ENCODE data around the gene EPB41L1. TPM values are rescaled to one million over a fixed set of nuclear protein-coding genes. Genes with fewer than 3 reads are reported as not detected.
A peak's percentile ranks its signal among the peaks of the same experiment; 100 is the strongest.

The EPB41L1 gene
- total RNA-seq, 2 experiments from 2014 or later = 1.0 to 2.2 TPM

DNA sequence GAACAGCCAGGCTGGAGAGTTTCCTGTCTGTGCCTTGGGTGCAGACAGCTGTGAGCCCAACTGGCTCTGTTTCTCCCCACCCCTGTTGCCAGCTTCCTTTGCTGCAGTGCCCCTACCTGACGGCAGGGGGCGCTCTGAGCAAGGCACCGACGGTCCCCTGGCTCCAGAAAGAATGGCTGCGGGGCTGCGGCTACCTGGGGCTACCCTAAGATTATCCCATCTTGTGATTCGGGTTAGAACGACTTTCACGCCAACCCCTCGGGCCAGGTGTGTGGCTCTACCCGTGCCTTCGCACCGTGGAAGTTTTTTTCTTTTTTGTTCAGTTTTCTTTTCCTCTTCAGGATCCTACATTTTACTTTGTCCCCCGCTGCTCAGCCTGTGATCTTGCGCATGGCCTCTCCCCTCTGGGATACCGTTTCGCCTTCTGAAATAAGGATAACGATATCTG, 48.4 kb downstream of the EPB41L1 start:
- intact Hi-C loops (cut with micrococcal nuclease) = loop anchor here (5.0 kb wide), 1 partner anchor 234 kb away; no protein-coding TSS in a partner anchor
- no peaks in the 10 kb centered on the region for H3K36me3 Mint-ChIP-seq (ENCODE audit: low read depth)
- no peak overlapping the region for H3K4me3 Mint-ChIP-seq
- POLR2A ChIA-PET = interaction anchor here (0.9 kb wide), 2 partner anchors 30 to 44 kb away, joined by 3 to 4 read pairs; no protein-coding TSS in a partner anchor
- CTCF ChIA-PET = interaction anchor here (0.6 to 9.2 kb wide), 59 partner anchors 9 to 299 kb away, joined by 3 to 73 read pairs (median 4); partner anchors contain the start of genes AAR2 and SCAND1
- TF ChIP-seq, protein P1, sequence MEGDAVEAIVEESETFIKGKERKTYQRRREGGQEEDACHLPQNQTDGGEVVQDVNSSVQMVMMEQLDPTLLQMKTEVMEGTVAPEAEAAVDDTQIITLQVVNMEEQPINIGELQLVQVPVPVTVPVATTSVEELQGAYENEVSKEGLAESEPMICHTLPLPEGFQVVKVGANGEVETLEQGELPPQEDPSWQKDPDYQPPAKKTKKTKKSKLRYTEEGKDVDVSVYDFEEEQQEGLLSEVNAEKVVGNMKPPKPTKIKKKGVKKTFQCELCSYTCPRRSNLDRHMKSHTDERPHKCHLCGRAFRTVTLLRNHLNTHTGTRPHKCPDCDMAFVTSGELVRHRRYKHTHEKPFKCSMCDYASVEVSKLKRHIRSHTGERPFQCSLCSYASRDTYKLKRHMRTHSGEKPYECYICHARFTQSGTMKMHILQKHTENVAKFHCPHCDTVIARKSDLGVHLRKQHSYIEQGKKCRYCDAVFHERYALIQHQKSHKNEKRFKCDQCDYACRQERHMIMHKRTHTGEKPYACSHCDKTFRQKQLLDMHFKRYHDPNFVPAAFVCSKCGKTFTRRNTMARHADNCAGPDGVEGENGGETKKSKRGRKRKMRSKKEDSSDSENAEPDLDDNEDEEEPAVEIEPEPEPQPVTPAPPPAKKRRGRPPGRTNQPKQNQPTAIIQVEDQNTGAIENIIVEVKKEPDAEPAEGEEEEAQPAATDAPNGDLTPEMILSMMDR (IDR thresholded peaks at IDR 0.05) = peak; percentile 96
- DNase-seq (peak; percentile 83), ATAC-seq (peak; percentile 86)
- no peaks in the 10 kb centered on the region for H3K9me3 Mint-ChIP-seq
- no peaks in the 10 kb centered on the region for H3K4me1 Mint-ChIP-seq (ENCODE audit: low read depth)
- H3K27ac Mint-ChIP-seq = no peak overlapping the region
- H3K27me3 Mint-ChIP-seq = no peaks in the 10 kb centered on the region

DNA sequence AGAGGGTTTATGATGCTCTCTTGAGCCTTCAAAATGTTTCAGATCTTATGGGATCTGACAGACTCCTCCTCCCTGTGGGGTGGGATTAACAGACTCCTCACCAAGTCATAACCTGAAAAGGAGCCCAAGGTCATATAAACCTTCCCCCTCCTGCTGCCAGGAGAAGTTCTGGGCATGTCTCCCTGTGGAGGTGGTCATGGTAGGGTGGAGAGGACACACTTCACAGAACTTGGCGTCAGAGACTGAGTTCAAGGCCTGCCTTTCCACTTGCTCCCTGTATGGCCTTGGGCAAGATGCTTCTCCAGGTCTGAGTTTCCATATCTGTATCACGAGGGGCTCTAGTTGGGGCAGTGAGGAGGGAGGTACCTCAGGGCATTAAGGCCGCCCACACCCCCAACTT, 49.3 kb downstream of the EPB41L1 start:
- intact Hi-C loops (cut with micrococcal nuclease) = loop anchor here (5.0 kb wide), 1 partner anchor 233 kb away; no protein-coding TSS in a partner anchor
- H3K9me3 Mint-ChIP-seq = no peaks in the 10 kb centered on the region
- H3K27ac Mint-ChIP-seq = no peak overlapping the region
- no peak for DNase-seq
- no peak for ATAC-seq
- H3K36me3 Mint-ChIP-seq (ENCODE audit: low read depth) = no peaks in the 10 kb centered on the region
- POLR2A ChIA-PET = no interaction called here
- H3K27me3 Mint-ChIP-seq = no peaks in the 10 kb centered on the region
- no peak overlapping the region for H3K4me3 Mint-ChIP-seq
- CTCF ChIA-PET = interaction anchor here (1.0 to 9.2 kb wide), 8 partner anchors 9 to 288 kb away, joined by 3 to 73 read pairs (median 6); no protein-coding TSS in a partner anchor
- TF ChIP-seq, protein P1 (IDR thresholded peaks at IDR 0.05) = no peak
- H3K4me1 Mint-ChIP-seq (ENCODE audit: low read depth) = no peaks in the 10 kb centered on the region

DNA sequence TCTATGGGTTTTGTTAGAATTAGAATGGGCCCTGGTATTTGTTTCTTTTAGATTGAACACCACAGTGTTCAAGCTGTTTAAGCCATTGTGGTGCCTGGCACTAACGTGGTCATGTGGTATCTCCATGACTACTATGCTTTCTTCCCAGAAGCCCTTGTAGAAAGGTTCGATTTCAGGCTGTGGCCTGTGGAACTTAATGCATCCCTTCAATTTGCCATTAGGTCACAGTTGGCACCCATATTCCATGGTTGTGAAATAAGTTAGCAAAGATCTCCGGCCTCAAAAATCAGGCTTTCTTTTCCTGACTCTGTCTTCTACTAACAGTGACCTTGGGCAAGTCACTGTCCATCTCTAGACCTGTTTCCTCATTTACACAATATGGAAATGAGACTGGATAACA, 50.5 kb downstream of the EPB41L1 start:
- H3K4me3 Mint-ChIP-seq = no peak overlapping the region
- ATAC-seq = no peak
- ChIA-PET POLR2A (interaction anchor here (0.7 kb wide), 1 partner anchor 111 kb away, joined by 3 read pairs; no protein-coding TSS in a partner anchor), CTCF (interaction anchor here (1.1 to 9.2 kb wide), 3 partner anchors 49 to 213 kb away, joined by 4 to 73 read pairs (median 4); no protein-coding TSS in a partner anchor)
- no peak for DNase-seq
- H3K36me3 Mint-ChIP-seq (ENCODE audit: low read depth) = no peaks in the 10 kb centered on the region
- intact Hi-C loops (cut with micrococcal nuclease) = no loop called here
- H3K27ac Mint-ChIP-seq = no peak overlapping the region
- H3K9me3 Mint-ChIP-seq = no peaks in the 10 kb centered on the region
- no peaks in the 10 kb centered on the region for H3K4me1 Mint-ChIP-seq (ENCODE audit: low read depth)
- TF ChIP-seq, protein P1 (IDR thresholded peaks at IDR 0.05) = no peak
- no peaks in the 10 kb centered on the region for H3K27me3 Mint-ChIP-seq

DNA sequence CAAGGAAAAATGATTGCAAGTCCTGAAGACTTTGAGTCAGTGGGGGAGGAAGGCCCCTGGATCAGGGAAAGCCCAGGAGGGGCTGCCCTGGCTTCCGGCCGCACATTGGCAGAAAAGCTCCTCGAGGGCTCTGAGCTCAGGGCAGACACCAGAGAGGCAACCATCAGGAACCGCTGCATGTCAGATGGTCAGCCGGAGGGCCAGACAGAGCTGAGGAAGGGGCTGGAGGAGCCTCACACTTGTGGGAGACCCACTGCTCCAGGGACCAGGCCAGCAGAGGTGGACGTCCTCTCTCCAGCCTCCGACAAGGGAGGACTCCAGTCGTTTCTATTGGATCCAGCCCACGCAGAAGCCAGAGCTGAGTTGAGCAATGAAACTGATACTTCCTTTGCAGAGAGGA, 51.5 kb downstream of the EPB41L1 start:
- no peaks in the 10 kb centered on the region for H3K36me3 Mint-ChIP-seq (ENCODE audit: low read depth)

DNA sequence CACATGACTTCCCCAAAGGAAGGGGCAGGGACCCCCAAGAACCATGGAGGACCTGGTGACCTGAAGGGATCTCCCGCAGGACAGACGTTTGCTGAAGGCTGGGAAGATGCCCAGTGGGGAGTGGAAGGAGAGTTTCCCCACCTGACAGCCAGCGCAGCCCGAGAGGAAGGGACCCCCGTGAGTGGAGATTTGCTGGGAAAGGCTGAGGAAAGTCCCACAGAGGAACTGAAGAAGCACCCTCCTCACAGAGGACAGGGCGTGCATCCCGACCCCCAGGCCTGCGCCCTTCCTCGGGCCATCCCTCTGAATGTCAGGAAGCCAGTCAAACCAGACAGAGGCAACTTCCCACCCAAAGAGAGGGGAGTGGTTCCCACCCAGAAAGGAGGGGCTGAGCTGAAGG, 52.1 kb downstream of the EPB41L1 start:
- H3K36me3 Mint-ChIP-seq (ENCODE audit: low read depth) = no peaks in the 10 kb centered on the region
- H3K27me3 Mint-ChIP-seq = no peaks in the 10 kb centered on the region
- DNase-seq (no peak), ATAC-seq (no peak)
- CTCF ChIA-PET = interaction anchor here (0.8 to 2.1 kb wide), 6 partner anchors 9 to 233 kb away, joined by 3 to 6 read pairs (median 3); no protein-coding TSS in a partner anchor
- TF ChIP-seq, protein P1 (IDR thresholded peaks at IDR 0.05) = no peak
- intact Hi-C loops (cut with micrococcal nuclease) = no loop called here
- no peaks in the 10 kb centered on the region for H3K9me3 Mint-ChIP-seq
- POLR2A ChIA-PET = no interaction called here
- no peak overlapping the region for H3K27ac Mint-ChIP-seq
- no peak overlapping the region for H3K4me3 Mint-ChIP-seq
- H3K4me1 Mint-ChIP-seq (ENCODE audit: low read depth) = no peaks in the 10 kb centered on the region

More for the DNA sequence above, 51.5 kb downstream of the EPB41L1 start:
- POLR2A ChIA-PET = no interaction called here
- no peak overlapping the region for H3K27ac Mint-ChIP-seq
- H3K27me3 Mint-ChIP-seq = no peaks in the 10 kb centered on the region
- TF ChIP-seq, protein P1 (IDR thresholded peaks at IDR 0.05) = no peak
- no peak for ATAC-seq
- H3K9me3 Mint-ChIP-seq = no peaks in the 10 kb centered on the region
- no peaks in the 10 kb centered on the region for H3K4me1 Mint-ChIP-seq (ENCODE audit: low read depth)
- intact Hi-C loops (cut with micrococcal nuclease) = no loop called here
- CTCF ChIA-PET = interaction anchor here (0.8 to 2.1 kb wide), 6 partner anchors 10 to 233 kb away, joined by 3 to 6 read pairs (median 4); no protein-coding TSS in a partner anchor
- no peak for DNase-seq
- no peak overlapping the region for H3K4me3 Mint-ChIP-seq
